ENCODE data around the gene RIBC2. TPM values are rescaled to one million over a fixed set of nuclear protein-coding genes. Genes with fewer than 3 reads are reported as not detected.
"Not testable (repeated sequence)": the region's sequence is repeated elsewhere in the genome, so short reads cannot be mapped to it uniquely, and the experiment has no call there.

The RIBC2 gene
- total RNA-seq, 1 experiment from 2014 or later, result 1.2 TPM

DNA sequence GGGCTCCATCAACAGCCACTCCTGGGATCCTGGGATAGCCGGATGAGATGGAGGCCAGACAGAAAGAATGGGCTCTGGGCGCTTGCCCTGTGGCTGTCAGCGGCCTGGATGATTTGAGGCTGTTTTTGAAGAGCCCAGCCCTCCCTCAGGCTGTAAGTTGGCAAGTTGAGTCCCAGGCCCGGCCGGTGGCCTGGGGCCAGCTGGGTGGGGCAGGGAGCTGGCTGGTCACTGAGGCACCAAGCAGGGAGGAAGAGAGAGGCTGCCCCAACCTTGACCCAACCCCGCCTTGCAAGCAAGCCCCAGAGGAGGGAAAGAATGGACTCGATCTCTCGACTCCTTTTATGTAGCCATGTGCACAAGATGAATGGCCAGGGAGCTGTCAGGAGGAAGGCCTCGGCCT, 34.9 kb downstream of the RIBC2 start:
- no peak for DNase-seq (ENCODE audit: low read depth)

DNA sequence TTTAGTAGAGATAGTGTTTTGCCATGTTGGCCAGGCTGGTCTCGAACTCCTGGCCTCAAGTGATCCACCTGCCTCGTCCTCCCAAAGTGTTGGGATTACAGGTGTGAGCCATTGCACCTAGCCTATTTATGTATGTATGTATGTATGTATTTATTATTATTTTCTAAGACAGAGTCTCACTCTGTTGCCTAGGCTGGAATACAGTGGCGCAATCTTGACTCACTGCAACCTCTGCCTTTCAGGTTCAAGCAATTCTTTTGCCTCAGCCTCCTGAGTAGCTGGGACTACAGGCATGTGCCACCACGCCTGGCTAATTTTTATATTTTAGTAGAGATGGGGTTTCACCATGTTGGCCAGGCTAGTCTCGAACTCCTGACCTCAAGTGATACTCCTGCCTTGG, 35.9 kb downstream of the RIBC2 start:
- DNase-seq (ENCODE audit: low read depth), result not testable (repeated sequence)

DNA sequence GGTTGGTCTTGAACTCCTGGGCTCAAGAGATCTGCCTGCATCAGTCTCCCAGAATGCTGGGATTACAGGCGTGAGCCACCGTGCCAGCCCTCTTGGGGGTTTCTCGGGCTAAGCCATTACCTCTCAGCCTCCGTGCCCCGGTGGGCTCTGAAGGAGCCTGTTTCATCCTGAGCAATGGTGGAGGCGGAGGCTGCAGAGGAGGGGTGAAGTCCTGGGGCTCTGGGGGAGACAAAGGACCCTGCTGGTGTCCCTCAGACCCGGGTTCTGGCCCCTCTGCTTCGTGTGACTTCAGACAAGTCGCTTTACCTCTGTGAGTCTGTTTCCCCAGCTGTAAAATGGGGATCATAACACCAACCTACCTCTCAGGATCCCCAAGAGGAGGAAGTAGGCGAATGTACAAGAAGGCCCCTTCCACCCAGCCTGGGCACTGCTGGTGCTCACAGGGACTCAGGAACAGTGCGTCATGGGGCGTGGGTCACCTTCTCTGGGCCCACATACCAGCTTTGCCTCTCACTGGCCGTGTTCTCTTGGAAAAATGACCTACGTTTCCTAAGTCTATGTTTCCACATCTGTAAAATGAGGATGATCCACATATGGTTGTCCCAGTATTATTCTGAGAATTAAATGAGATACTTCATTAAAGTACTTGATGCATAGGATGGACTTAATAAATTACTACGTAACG, 36.8 kb downstream of the RIBC2 start:
- DNase-seq (ENCODE audit: low read depth), result no peak

DNA sequence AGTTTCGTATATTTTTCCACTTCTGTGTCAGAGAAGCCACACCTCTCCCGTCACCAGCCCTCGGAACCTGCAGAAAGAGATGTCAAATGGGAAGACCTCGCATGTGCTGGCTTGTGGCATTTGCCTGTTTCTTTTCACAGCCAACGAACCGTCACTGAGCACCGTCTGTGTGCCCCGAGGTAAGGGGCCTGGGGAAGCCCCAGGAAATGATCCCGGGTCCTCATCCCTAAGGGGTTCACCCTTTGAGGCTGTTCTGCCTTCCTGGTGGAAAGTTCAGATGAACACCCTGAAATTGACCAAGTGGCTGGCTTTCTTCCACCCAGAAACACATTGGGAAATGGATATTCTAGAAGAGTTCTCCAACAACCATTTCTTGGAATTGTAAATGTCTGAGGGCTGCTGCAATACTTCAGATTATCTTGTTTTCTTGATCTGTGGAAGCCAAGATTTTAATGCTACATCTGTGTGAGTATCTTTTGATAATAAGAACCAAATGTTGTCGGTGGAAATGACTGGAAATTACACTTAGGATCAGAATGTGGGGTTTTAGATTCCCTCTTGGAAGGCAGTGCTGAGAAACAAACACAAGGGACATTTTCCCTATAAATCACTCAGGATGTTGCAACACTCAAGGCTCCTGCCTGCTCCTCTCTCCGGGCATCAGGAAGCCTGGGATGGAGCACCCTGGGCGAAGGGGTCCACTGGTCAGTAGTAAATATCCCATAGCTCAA, 37.6 kb downstream of the RIBC2 start:
- DNase-seq (ENCODE audit: low read depth), result no peak

DNA sequence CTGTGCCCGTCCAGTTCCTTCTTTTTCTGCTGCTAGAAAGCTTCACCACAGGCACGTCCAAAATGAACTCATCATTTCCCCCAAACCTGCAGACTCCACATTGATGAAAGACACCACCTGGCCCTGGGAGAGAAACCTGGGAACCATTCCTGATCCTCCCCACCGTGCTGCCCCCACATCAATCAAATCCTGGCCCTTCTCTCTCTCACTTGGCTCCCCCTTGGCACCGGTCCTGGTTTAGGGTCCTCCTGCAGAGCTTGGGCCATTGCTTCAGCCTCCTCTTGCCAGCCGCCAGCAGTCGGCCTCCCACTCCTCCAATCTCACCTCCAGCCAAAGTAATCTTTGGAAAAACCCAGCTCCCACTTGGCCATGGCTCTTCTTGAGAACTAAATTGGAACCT, 38.5 kb downstream of the RIBC2 start:
- no peak for DNase-seq (ENCODE audit: low read depth)

DNA sequence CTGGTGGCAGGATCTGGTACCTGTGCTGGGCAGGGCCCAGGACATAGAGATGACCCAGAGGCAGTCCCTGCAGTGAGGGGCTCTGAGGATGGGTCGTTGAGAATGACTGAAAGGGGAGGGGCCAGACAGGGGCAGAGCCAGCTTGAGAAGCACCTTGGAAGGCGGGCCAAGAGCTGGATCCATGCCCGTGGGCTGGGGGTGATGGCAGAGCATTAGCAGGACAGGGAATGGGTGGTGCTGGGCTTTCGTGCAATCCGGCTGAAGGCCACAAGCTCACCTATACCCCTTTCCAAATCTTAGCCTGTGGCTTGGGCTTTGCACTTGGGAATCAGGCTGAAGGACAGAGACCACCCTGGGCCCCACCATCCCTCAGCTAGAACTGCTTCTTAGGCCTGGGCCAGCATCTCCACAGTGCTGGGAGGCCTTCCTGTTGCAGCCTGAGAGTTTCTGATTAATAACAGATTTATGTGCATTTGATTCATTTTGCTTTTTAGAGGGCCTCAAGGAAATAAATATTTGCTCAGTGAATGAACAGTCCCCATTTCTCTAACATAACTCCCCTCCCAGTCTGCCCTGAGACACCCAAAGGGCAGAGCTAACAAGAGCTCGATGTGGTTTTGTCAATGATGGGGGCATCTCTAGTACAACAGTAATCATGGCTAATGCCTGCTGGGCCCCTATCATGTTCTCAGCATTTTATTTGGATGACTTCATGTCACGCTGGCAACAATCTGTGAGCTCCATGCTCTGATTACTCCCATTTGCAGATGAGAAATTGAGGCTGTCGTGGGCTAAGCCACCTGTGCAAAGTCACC, 39.3 kb downstream of the RIBC2 start:
- DNase-seq (ENCODE audit: low read depth), result no peak

DNA sequence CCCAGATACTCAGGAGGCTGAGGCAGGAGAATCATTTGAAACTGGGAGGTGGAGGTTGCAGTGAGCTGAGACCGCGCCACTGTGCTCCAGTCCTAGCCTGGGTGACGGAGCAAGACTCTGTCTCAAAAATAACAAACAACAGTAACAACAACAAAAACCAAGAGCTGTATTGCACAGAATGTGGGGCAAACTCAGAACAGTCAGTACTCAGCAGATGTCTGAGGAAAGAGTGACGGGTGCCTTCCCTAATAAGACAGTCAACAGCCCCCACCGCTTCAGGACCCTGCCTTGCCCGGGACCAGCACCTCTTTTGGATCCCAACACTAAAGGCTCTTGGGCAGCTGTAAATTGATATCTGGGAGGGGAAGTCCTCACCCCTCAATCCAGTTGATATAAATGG, 40.3 kb downstream of the RIBC2 start:
- no peak for DNase-seq (ENCODE audit: low read depth)

- no peak for DNase-seq (ENCODE audit: low read depth)
Observed at GRCh38 chr22:45454275-45454674, 40.8 kb downstream of the RIBC2 start.

DNA sequence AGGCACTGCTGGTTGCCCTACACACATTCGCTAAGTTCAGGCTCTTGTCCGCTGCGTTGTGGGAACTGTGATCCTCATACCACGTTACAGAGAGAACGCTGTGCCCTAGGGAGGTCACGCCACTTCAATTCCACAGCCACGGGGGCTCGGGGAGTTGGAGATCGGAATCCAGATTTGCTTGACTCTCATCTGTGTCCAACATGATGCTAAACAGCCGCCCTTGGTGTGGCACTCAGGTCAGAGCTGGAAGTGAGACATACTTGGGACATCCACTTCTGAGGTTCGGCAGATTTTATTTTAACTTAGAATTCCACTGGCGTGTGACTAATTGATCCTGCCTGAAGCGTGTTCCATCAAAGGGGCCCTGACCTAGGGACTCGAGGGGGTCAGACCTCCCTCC, 41.7 kb downstream of the RIBC2 start:
- DNase-seq (ENCODE audit: low read depth), result no peak

GRCh38 chr22:45455621-45456020, 42.1 kb downstream of the RIBC2 start:
- no peak for DNase-seq (ENCODE audit: low read depth)

DNA sequence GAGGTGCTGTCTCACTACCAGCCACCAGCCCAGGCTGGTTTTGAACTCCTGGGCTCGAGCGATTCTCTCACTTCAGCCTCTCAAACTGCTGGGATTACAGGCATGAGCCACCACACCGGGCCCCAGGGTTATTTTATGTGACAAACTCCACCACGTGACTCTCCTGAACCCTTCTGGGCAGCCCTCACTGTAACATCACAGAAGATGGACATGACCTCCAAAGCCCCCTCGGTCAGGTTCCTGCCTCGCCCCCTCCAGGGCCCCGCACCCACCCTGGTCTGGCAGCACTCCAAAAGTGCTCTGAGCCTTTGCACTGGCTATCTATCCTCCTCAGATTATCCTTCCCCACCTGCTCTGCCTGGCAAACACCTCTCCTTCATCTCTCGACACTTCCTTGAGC, 43.3 kb downstream of the RIBC2 start:
- DNase-seq (ENCODE audit: low read depth), result no peak

GRCh38 chr22:45458532-45458931, 45.0 kb downstream of the RIBC2 start:
- DNase-seq (ENCODE audit: low read depth), result no peak

- DNase-seq (ENCODE audit: low read depth), result no peak
Observed at GRCh38 chr22:45459235-45459634, 45.7 kb downstream of the RIBC2 start.

DNA sequence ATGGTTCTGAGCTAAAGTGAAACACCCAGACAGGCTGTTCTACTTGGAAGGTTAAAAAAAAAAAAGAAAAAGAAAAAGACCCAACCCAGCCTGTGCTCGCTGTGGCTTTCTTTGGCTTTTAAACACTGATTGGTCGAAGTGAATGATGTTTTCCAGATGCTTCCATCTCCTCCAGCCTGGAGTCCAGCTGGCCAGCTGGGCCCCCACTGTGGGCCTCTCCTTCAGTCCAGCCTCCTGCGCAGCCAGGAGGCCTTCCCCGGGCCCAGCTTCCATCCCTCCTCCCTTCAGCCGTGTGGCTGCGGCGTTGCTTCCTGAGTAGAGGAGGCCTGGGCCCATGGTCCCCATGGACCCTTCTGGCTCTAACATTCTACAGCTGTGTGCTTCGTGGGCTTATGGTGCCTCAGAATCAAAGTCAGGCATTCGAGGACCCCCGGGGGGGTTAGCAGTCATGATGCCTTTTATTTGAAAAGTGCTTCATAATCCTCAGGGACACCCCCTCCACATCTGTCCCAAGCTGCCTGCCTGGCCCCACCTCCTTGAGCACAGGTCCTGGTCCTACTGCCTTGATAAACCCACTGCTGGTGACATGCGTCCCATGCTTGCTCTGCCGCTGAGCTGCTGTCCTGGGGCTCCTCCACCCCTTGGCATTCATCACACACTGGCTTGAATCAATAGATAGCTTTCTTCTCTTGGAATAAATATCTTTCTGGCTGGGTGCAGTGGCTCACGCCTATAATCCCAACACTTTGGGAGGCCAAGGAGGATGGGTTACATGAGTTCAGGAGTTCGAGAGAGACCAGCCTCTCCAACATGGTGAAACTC, 47.0 kb downstream of the RIBC2 start:
- DNase-seq (ENCODE audit: low read depth), result no peak

GRCh38 chr22:45462034-45462655, 48.7 kb downstream of the RIBC2 start:
- DNase-seq (ENCODE audit: low read depth), result no peak

GRCh38 chr22:45463691-45464090, 50.2 kb downstream of the RIBC2 start:
- DNase-seq (ENCODE audit: low read depth), result not testable (repeated sequence)

DNA sequence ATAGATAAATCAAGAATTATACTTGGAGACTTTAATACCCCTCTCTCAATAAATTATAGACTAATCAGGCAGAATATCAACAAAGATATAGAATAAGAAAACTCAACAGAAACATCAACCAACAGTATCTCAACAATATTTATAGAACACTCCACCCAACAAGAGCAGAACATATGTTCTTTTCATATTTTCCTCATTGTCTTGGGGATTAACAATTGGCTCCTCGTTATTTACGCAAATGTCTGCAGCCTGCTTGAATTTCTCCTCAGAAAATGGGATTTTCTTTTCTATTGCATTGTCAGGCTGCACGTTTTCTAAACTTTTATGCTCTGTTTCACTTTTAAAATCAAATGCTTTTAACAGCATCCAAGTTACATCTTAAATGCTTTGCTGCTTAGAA, 52.1 kb downstream of the RIBC2 start:
- no peak for DNase-seq (ENCODE audit: low read depth)

- DNase-seq (ENCODE audit: low read depth), result peak; percentile 68
Observed at GRCh38 chr22:45468872-45469271, 55.4 kb downstream of the RIBC2 start.

- no peak for DNase-seq (ENCODE audit: low read depth)
Observed at GRCh38 chr22:45469281-45470073, 56.0 kb downstream of the RIBC2 start.

DNA sequence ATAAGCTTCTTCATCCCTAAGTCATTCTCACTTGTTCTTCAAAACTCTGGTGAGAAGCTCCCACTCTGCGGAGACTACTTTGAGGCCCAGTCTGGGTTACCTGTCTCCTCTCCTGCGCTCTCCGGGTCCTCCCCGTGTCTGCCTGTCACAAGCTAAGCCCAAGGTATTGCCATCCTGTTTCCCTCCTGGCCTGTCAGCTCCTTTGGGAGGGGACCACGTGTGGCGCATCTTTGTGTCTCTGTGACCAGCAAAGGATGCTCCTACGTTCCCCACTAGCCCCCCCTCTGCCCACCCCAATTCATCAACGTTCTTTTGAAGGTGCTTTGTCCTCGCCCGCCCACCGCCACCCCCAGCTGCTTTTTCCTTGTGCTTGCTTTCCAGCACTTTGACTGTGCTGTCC, 57.4 kb downstream of the RIBC2 start:
- no peak for DNase-seq (ENCODE audit: low read depth)
